Measurements from ENCODE around the gene WNT5A.

DNA sequence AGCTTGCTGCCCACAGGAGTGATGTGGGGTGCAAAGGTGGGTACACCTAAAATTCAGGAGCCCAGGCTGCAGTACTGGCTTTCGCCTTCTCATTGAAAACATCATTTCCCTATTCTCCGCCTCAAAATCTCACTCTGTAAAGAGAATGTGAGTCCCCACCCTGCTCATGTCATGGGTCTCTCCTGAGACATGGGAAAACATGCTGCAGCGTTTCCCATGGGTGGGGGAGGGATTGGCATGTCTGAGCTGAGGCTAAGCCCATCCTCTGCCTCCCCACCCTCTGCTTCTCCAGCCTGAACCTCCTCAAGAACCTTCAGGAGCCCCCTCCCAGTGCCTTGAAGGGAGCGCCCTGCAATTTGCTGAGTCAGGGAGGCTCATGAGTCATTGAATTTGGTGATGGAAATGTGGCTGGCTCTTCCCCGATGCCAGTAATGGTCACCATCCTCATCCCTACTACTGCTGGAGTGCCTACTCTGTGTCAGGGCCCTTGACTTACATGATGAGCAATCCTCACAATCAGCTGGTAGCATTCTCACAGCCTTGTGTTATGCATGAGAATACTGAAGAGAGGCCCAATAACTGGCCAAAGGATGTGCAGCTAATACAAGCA, 28.8 kb downstream of the WNT5A start:
- TF ChIP-seq, protein P1, sequence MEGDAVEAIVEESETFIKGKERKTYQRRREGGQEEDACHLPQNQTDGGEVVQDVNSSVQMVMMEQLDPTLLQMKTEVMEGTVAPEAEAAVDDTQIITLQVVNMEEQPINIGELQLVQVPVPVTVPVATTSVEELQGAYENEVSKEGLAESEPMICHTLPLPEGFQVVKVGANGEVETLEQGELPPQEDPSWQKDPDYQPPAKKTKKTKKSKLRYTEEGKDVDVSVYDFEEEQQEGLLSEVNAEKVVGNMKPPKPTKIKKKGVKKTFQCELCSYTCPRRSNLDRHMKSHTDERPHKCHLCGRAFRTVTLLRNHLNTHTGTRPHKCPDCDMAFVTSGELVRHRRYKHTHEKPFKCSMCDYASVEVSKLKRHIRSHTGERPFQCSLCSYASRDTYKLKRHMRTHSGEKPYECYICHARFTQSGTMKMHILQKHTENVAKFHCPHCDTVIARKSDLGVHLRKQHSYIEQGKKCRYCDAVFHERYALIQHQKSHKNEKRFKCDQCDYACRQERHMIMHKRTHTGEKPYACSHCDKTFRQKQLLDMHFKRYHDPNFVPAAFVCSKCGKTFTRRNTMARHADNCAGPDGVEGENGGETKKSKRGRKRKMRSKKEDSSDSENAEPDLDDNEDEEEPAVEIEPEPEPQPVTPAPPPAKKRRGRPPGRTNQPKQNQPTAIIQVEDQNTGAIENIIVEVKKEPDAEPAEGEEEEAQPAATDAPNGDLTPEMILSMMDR (IDR thresholded peaks at IDR 0.05), result no peak
- no peak for TF ChIP-seq EZH2 (IDR thresholded peaks at IDR 0.05; ENCODE audit: borderline replicate concordance, insufficient read depth, low read depth, low read length, poor library complexity, severe bottlenecking)
